Mesothelial cell of epicardium (in vitro differentiated cells): ENCODE measurements around the gene CEBPZ. TPM values are rescaled to one million over a fixed set of nuclear protein-coding genes. Genes with fewer than 3 reads are reported as not detected.
"Not testable (repeated sequence)": the region's sequence is repeated elsewhere in the genome, so short reads cannot be mapped to it uniquely, and the experiment has no call there.

Experiments
- DNase-seq, 2 experiments: peaks; one replicate each; pipeline ENCODE4 v3.0.0; 2021; ENCODE audit warnings: low spot score in 2 of 2; ENCODE audit not compliant: unreplicated experiment in 2 of 2
- H3K27ac Mint-ChIP-seq: 2 replicates; pipeline ENCODE4 v1.8.0; 2021; ENCODE audit warnings: mixed read lengths
- H3K27me3 Mint-ChIP-seq: 2 replicates; pipeline ENCODE4 v1.8.0; 2021; ENCODE audit warnings: low read depth, mixed read lengths
- H3K36me3 Mint-ChIP-seq: 2 replicates; pipeline ENCODE4 v1.8.0; 2021; ENCODE audit warnings: mixed read lengths
- H3K4me1 Mint-ChIP-seq: 2 replicates; pipeline ENCODE4 v1.8.0; 2021; ENCODE audit warnings: mixed read lengths
- H3K4me3 Mint-ChIP-seq: 2 replicates; pipeline ENCODE4 v1.8.0; 2021; ENCODE audit warnings: mild to moderate bottlenecking, moderate library complexity, mixed read lengths
- H3K9me3 Mint-ChIP-seq: 2 replicates; pipeline ENCODE4 v1.8.0; 2021; ENCODE audit warnings: mixed read lengths
- total RNA-seq: library from RNA; stranded (reverse); gene quantifications from 3 replicates; pipeline ENCODE4 v1.2.1, GENCODE V29; 2021
- TF ChIP-seq, protein P1 (sequence below): fragments of 200-600 bp; sonication (generic); IDR thresholded peaks from one replicate; pipeline ENCODE4 v1.5.0; 2021; ENCODE audit warnings: antibody characterized with exemption; ENCODE audit not compliant: unreplicated experiment

CEBPZ gene
- total RNA-seq, 1 donor from 2014 or later: 41.1 TPM

DNA sequence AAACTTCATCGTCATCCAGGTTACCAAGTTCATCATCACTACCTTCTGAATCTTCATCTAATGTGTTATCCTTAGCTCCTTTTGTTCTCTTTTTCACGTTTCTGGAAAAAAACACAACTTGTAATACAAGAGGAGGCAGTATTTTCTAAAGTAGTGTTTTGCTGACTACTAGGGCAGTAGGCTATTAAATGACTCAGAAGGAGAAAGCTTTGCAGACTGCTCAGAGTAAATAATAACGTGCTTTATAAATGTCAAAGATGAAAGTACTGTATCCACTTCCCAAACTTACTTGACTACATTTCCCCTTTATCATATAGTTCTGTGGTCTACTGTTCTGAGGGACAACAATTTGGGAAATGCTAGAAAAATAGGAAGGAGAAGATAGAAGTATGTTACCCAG is 19.5 kb downstream of the CEBPZ start:
- Mint-ChIP-seq H3K27ac (peak overlapping the region; percentile 54), H3K4me3 (no peak overlapping the region), H3K9me3 (peaks cover 27% of the 10 kb centered on the region), H3K27me3 (no peaks in the 10 kb centered on the region), H3K36me3 (peaks cover 60% of the 10 kb centered on the region), H3K4me1 (peaks cover 6% of the 10 kb centered on the region)
- TF ChIP-seq, protein P1, sequence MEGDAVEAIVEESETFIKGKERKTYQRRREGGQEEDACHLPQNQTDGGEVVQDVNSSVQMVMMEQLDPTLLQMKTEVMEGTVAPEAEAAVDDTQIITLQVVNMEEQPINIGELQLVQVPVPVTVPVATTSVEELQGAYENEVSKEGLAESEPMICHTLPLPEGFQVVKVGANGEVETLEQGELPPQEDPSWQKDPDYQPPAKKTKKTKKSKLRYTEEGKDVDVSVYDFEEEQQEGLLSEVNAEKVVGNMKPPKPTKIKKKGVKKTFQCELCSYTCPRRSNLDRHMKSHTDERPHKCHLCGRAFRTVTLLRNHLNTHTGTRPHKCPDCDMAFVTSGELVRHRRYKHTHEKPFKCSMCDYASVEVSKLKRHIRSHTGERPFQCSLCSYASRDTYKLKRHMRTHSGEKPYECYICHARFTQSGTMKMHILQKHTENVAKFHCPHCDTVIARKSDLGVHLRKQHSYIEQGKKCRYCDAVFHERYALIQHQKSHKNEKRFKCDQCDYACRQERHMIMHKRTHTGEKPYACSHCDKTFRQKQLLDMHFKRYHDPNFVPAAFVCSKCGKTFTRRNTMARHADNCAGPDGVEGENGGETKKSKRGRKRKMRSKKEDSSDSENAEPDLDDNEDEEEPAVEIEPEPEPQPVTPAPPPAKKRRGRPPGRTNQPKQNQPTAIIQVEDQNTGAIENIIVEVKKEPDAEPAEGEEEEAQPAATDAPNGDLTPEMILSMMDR: no peak
- no peak for DNase-seq

- peak overlapping the region; percentile 54 for H3K27ac Mint-ChIP-seq
- H3K4me1 Mint-ChIP-seq: peaks cover 6% of the 10 kb centered on the region
- peaks cover 27% of the 10 kb centered on the region for H3K9me3 Mint-ChIP-seq
- no peak for DNase-seq
- no peaks in the 10 kb centered on the region for H3K27me3 Mint-ChIP-seq
- H3K4me3 Mint-ChIP-seq: no peak overlapping the region
- TF ChIP-seq, protein P1: no peak
- peaks cover 60% of the 10 kb centered on the region for H3K36me3 Mint-ChIP-seq
Measured at GRCh38 chr2:37211212-37211611, 20.2 kb downstream of the CEBPZ start.

- H3K4me1 Mint-ChIP-seq, H3K27me3 Mint-ChIP-seq, DNase-seq, H3K4me3 Mint-ChIP-seq, H3K27ac Mint-ChIP-seq: not testable (repeated sequence)
- H3K9me3 Mint-ChIP-seq: peaks cover 34% of the 10 kb centered on the region
- peaks cover 77% of the 10 kb centered on the region for H3K36me3 Mint-ChIP-seq
Measured at GRCh38 chr2:37206760-37207159, 24.6 kb downstream of the CEBPZ start.

GRCh38 chr2:37205689-37206341 is 25.6 kb downstream of the CEBPZ start:
- Mint-ChIP-seq H3K27ac (no peak overlapping the region), H3K4me3 (no peak overlapping the region), H3K36me3 (peaks cover 77% of the 10 kb centered on the region), H3K9me3 (peaks cover 34% of the 10 kb centered on the region), H3K27me3 (no peaks in the 10 kb centered on the region), H3K4me1 (no peaks in the 10 kb centered on the region)
- TF ChIP-seq, protein P1: no peak
- DNase-seq: no peak

DNA sequence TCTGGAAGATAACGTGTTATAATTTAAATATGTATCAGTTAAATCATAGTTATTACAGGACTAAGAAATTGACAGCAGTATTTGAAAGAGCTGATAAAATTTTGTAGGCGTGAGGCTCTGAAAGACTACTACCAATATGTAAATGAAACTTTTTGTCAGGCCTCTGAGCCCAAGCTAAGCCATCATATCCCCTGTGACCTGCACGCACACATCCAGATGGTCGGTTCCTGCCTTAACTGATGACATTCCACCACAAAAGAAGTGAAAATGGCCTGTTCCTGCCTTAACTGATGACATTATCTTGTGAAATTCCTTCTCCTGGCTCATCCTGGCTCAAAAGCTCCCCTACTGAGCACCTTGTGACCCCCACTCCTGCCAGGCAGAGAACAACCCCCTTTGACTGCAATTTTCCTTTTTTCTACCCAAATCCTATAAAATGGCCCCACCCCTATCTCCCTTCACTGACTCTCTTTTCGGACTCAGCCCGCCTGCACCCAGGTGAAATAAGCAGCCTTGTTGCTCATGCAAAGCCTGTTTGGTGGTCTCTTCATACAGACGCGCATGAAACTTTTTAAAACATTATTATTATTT is 26.2 kb downstream of the CEBPZ start:
- DNase-seq, H3K27ac Mint-ChIP-seq, H3K4me3 Mint-ChIP-seq, H3K4me1 Mint-ChIP-seq, H3K27me3 Mint-ChIP-seq: not testable (repeated sequence)
- peaks cover 34% of the 10 kb centered on the region for H3K9me3 Mint-ChIP-seq
- peaks cover 74% of the 10 kb centered on the region for H3K36me3 Mint-ChIP-seq

DNA sequence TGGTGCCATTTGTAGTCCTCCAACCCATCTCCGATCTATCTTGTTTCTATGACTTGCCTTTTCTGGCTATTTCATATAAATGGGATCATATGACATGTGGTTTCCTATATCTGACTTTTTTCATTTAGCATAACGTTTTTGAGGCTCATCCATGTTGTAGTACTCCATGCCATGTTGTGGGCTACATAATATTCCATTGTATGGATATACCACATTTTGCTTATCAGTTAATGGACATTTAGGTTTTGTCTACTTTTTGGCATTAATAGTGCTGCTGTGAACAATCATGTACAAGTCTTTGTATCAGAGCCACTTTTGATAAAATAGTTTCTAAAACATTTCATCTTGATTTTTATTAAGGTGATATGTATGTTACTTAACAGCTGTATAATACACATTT is 27.7 kb downstream of the CEBPZ start:
- Mint-ChIP-seq H3K9me3 (peaks cover 22% of the 10 kb centered on the region), H3K27ac (no peak overlapping the region), H3K4me3 (no peak overlapping the region), H3K27me3 (no peaks in the 10 kb centered on the region), H3K36me3 (peaks cover 59% of the 10 kb centered on the region), H3K4me1 (no peaks in the 10 kb centered on the region)
- TF ChIP-seq, protein P1: no peak
- DNase-seq: no peak
